Pancreas (tissue), 10 donors: ENCODE results near the gene LRFN3. TPM values are rescaled to one million over a fixed set of nuclear protein-coding genes. Genes with fewer than 3 reads are reported as not detected.
"Not testable (repeated sequence)": the region's sequence is repeated elsewhere in the genome, so short reads cannot be mapped to it uniquely, and the experiment has no call there.

Source experiments
- ATAC-seq, 4 donors: fragments of 200-7000 bp; cut with Tn5 transposase; one replicate each; pipeline versions ENCODE4 v1.8.0 to v1.9.1; 2020; ENCODE audit warnings: mild to moderate bottlenecking in 4 of 4, moderate library complexity in 4 of 4
- DNase-seq, 6 donors: peaks; one replicate each; pipeline ENCODE4 v3.0.0-alpha.2; 2020
- FAIRE-seq: peaks from 2 replicates; lab custom pipeline; 2012; peaks lifted over from hg19 to GRCh38; lab: Jason Lieb, UNC
- H3K27ac ChIP-seq, 4 donors: fragments of 200-600 bp; sonication (generic); 1 replicate in 3 of 4; 2 replicates in 1 of 4; pipeline versions ENCODE4 v1.5.0 to v1.8.0; 2020
- H3K27me3 ChIP-seq, 4 donors: fragments of 200-600 bp; one replicate each; pipeline ENCODE4 v1.8.0; 2021
- H3K36me3 ChIP-seq, 3 donors: fragments of 200-600 bp; sonication (generic) in 1 of 3; one replicate each; pipeline versions ENCODE4 v1.5.0 to v1.8.0; 2020 to 2021
- H3K4me1 ChIP-seq, 3 donors: fragments of 200-600 bp; one replicate each; pipeline ENCODE4 v1.8.0; 2021
- H3K4me3 ChIP-seq, 4 donors: fragments of 200-600 bp; sonication (generic) in 2 of 4; one replicate each; pipeline versions ENCODE4 v1.5.0 to v1.8.0; 2020 to 2021
- H3K9me3 ChIP-seq, 4 donors: fragments of 200-600 bp; one replicate each; pipeline ENCODE4 v1.8.0; 2021
- CTCF ChIP-seq, 4 donors: fragments of 200-600 bp; sonication (generic) in 3 of 4; IDR thresholded peaks; one replicate each; pipeline versions ENCODE4 v1.5.0 to v1.8.0; 2021; ENCODE audit warnings: antibody characterized with exemption in 4 of 4
- WGBS, 2 donors: extraction: QIAGEN DNeasy Blood & Tissue Kit; methylation state at CpG; one replicate each; pipeline ENCODE4 v1.1.7; 2013; 5-methylcytosine and 5-hydroxymethylcytosine counted together
- intact Hi-C, 3 donors: fragments of 100-400 bp; cut with DNase I; formaldehyde crosslinking; loops; one replicate each; pipeline versions ENCODE4 v1.11.1 to v1.14.2; 2022
- polyA plus RNA-seq, 2 donors: library from polyadenylated mRNA; stranded (reverse); fragments of 200-250 nt; gene quantifications; one replicate each; pipeline ENCODE4 v1.2.3, GENCODE V29; 2013
- total RNA-seq, 6 donors: library from RNA; stranded (reverse); fragmentation: NEBNext Ultra II Directional in 4 of 6; extraction: Animal tissue kit (Norgen Biotek cat#: 25700) in 4 of 6; gene quantifications; one replicate each; pipeline versions ENCODE4 v1.2.1 to v1.2.4, GENCODE V29; 2021 to 2023
- donor health status: healthy with polysubstance abuse.
- donor health status: DM: no; HTN: no; CAD: no; lungs with moderate emphysema.
- donor health status: DM: no; HTN: no; CAD: no.
- donor health status: control.
- donor health status: control.
- donor health status: Bipolar disorder and iron deficiency.
- donor health status: DM: yes; HTN: yes; CAD: no.
- donor health status: DM: no; HTN: no; CAD: no.
- donor health status: DM: no; HTN: no; CAD: no.
- donor health status: DM: yes; HTN: yes; CAD: no.

Gene LRFN3
- total and polyA plus RNA-seq, 8 donors, result 4.9 to 9.8 (median 6.9) TPM

- Histone ChIP-seq H3K36me3 (peaks cover 0 to 24% (median 10%) of the 10 kb centered on the region in 3 donors), H3K27ac (no peak overlapping the region), H3K27me3 (no peaks in the 10 kb centered on the region), H3K9me3 (no peaks in the 10 kb centered on the region), H3K4me3 (no peak overlapping the region), H3K4me1 (no peaks in the 10 kb centered on the region)
- no peak for FAIRE-seq
- no peak for DNase-seq
- TF ChIP-seq CTCF (IDR thresholded peaks at IDR 0.05), result no peak
- intact Hi-C loops, result no loop called here
- no peak for ATAC-seq
- 93 to 94% methylated on average over 13 of the region's 13 CpGs for WGBS, 2 donors
These were observed 46.0 kb upstream of the LRFN3 start for GRCh38 chr19:35890113-35890650.

- peaks cover 0 to 34% (median 10%) of the 10 kb centered on the region in 3 donors for H3K36me3 ChIP-seq
- H3K27ac ChIP-seq, H3K4me3 ChIP-seq, ATAC-seq, intact Hi-C loops, H3K9me3 ChIP-seq, H3K4me1 ChIP-seq, DNase-seq, H3K27me3 ChIP-seq, FAIRE-seq: not testable (repeated sequence)
- WGBS, 2 donors, result 93 to 96% methylated on average over 3 of the region's 3 CpGs
These were observed 44.4 kb upstream of the LRFN3 start for GRCh38 chr19:35891819-35892218.

- peaks cover 0 to 20% (median 0%) of the 10 kb centered on the region in 3 donors for H3K36me3 ChIP-seq
- DNase-seq, result no peak
- peaks cover 0 to 2% (median 0%) of the 10 kb centered on the region in 3 donors for H3K4me1 ChIP-seq
- intact Hi-C loops, result no loop called here
- no peaks in the 10 kb centered on the region for H3K9me3 ChIP-seq
- TF ChIP-seq CTCF (IDR thresholded peaks at IDR 0.05), result no peak
- no peak overlapping the region for H3K27ac ChIP-seq
- FAIRE-seq, result no peak
- H3K4me3 ChIP-seq, result no peak overlapping the region
- H3K27me3 ChIP-seq, result no peaks in the 10 kb centered on the region
- WGBS, 2 donors, result 91 to 96% methylated on average over 2 of the region's 2 CpGs
- ATAC-seq, result no peak
These were observed 41.8 kb upstream of the LRFN3 start for GRCh38 chr19:35894342-35894741.

- FAIRE-seq, result no peak
- no peak for ATAC-seq
- 87 to 88% methylated on average over 20 to 21 of the region's 21 CpGs for WGBS, 2 donors
- no peaks in the 10 kb centered on the region for H3K27me3 ChIP-seq
- intact Hi-C loops, result no loop called here
- no peak overlapping the region for H3K27ac ChIP-seq
- H3K4me3 ChIP-seq, result no peak overlapping the region
- H3K4me1 ChIP-seq, result peaks cover 0 to 2% (median 0%) of the 10 kb centered on the region in 3 donors
- H3K9me3 ChIP-seq, result no peaks in the 10 kb centered on the region
- DNase-seq, result peak in 1 of 6 donors; percentile 20
- no peak for TF ChIP-seq CTCF (IDR thresholded peaks at IDR 0.05)
- H3K36me3 ChIP-seq, result peaks cover 0 to 14% (median 0%) of the 10 kb centered on the region in 3 donors
These were observed 40.1 kb upstream of the LRFN3 start for GRCh38 chr19:35895911-35896642.

GRCh38 chr19:35896643-35897040 is 39.5 kb upstream of the LRFN3 start:
- Histone ChIP-seq H3K27ac (no peak overlapping the region), H3K9me3 (no peaks in the 10 kb centered on the region), H3K4me3 (no peak overlapping the region), H3K36me3 (peaks cover 0 to 14% (median 0%) of the 10 kb centered on the region in 3 donors), H3K4me1 (peaks cover 0 to 2% (median 0%) of the 10 kb centered on the region in 3 donors), H3K27me3 (no peaks in the 10 kb centered on the region)
- no peak for TF ChIP-seq CTCF (IDR thresholded peaks at IDR 0.05)
- no peak for FAIRE-seq
- intact Hi-C loops, result no loop called here
- 93% methylated on average over 13 of the region's 13 CpGs for WGBS, 2 donors
- no peak for DNase-seq
- no peak for ATAC-seq
